GM23248 (cell line): Measurements from ENCODE around the gene XBP1. TPM values are rescaled to one million over a fixed set of nuclear protein-coding genes. Genes with fewer than 3 reads are reported as not detected.

Experiments
- DNase-seq: peaks from one replicate; pipeline ENCODE4 v3.0.0-alpha.2; 2015
- H2AFZ ChIP-seq: fragments of 200-600 bp; sonication (generic); 2 replicates; pipeline ENCODE4 v1.6.1; 2016; ENCODE audit warnings: antibody characterized with exemption
- H3F3A ChIP-seq: fragments of 200-600 bp; sonication (generic); 2 replicates; pipeline ENCODE4 v1.6.1; 2016; ENCODE audit warnings: mild to moderate bottlenecking, antibody characterized with exemption, mixed run types; ENCODE audit not compliant: insufficient read depth
- H3K27ac ChIP-seq: fragments of 200-600 bp; sonication (generic); 2 replicates; pipeline ENCODE4 v1.5.1; 2016; ENCODE audit warnings: mild to moderate bottlenecking
- H3K27me3 ChIP-seq: fragments of 200-600 bp; sonication (generic); replicated peaks from 2 replicates; pipeline ENCODE4 v1.6.1; 2016; ENCODE audit warnings: mild to moderate bottlenecking; ENCODE audit not compliant: insufficient read depth
- H3K36me3 ChIP-seq: fragments of 200-600 bp; sonication (generic); 2 replicates; pipeline ENCODE4 v1.6.1; 2016; ENCODE audit warnings: low read depth, mild to moderate bottlenecking
- H3K4me1 ChIP-seq: fragments of 200-600 bp; sonication (generic); 2 replicates; pipeline ENCODE4 v1.6.1; 2016; ENCODE audit warnings: mild to moderate bottlenecking; ENCODE audit not compliant: insufficient read depth
- H3K4me2 ChIP-seq: fragments of 200-600 bp; sonication (generic); one replicate; pipeline ENCODE4 v1.6.1; 2016; ENCODE audit warnings: mild to moderate bottlenecking; ENCODE audit not compliant: unreplicated experiment
- H3K4me3 ChIP-seq: fragments of 200-600 bp; sonication (generic); 2 replicates; pipeline ENCODE4 v1.5.1; 2016; ENCODE audit warnings: mild to moderate bottlenecking
- H3K79me2 ChIP-seq: fragments of 200-600 bp; sonication (generic); 2 replicates; pipeline ENCODE4 v1.6.1; 2016; ENCODE audit warnings: mild to moderate bottlenecking; ENCODE audit not compliant: insufficient read depth
- H3K9ac ChIP-seq: fragments of 200-600 bp; sonication (generic); 2 replicates; pipeline ENCODE4 v1.6.1; 2016; ENCODE audit warnings: mild to moderate bottlenecking
- H3K9me2 ChIP-seq: fragments of 200-600 bp; sonication (generic); 2 replicates; pipeline ENCODE4 v1.6.1; 2016; ENCODE audit warnings: mixed run types, mild to moderate bottlenecking, moderate library complexity; ENCODE audit not compliant: insufficient read depth
- H3K9me3 ChIP-seq: fragments of 200-600 bp; sonication (generic); one replicate; pipeline ENCODE4 v1.6.1; 2017; ENCODE audit warnings: low read depth
- H4K20me1 ChIP-seq: fragments of 200-600 bp; sonication (generic); 2 replicates; pipeline ENCODE4 v1.6.0; 2016; ENCODE audit not compliant: insufficient read depth
- EZH2 ChIP-seq: fragments of 200-600 bp; sonication (generic); IDR thresholded peaks from 2 replicates; pipeline ENCODE4 v1.6.1; 2018; ENCODE audit warnings: antibody characterized with exemption, mild to moderate bottlenecking; ENCODE audit not compliant: insufficient read depth, poor library complexity, severe bottlenecking
- EZH2phosphoT487 ChIP-seq: fragments of 200-600 bp; sonication (generic); IDR thresholded peaks from 2 replicates; pipeline ENCODE4 v1.6.1; 2018; ENCODE audit warnings: antibody characterized with exemption, moderate library complexity, mild to moderate bottlenecking, low read depth; ENCODE audit not compliant: insufficient read depth
- WGBS, 2 experiments: methylation state at CpG; one replicate each; pipeline ENCODE4 v1.1.6; 2015 to 2017; ENCODE audit warnings: low lambda C conversion rate in 2 of 2, low coverage in 1 of 2; ENCODE audit errors: missing lambda C conversion rate in 2 of 2; 5-methylcytosine and 5-hydroxymethylcytosine counted together
- in situ Hi-C: fragments of 300-500 bp; cut with MboI; formaldehyde crosslinking; loops from 2 replicates; pipeline ENCODE4 v1.15.0; 2020
- polyA plus RNA-seq: library from polyadenylated mRNA; unstranded; fragments of >200 nt; fragmentation: Nextera tagmentation; extraction: Ambion mirVana; gene quantifications from 2 replicates; pipeline ENCODE4 v1.2.1, GENCODE V29; 2016
- total RNA-seq: library from RNA; depleted of rRNA; stranded (reverse); fragments of >200 nt; shearing (Covaris generic); gene quantifications from 2 replicates; pipeline ENCODE4 v1.2.3, GENCODE V29; 2014

Gene XBP1
- total and polyA plus RNA-seq, 2 experiments from 2014 or later, result 256 to 324 TPM

GRCh38 chr22:28817919-28818859, 17.8 kb upstream of the XBP1 start:
- H3K4me1 ChIP-seq, result no peaks in the 10 kb centered on the region
- no peak overlapping the region for H2AFZ ChIP-seq
- no peak overlapping the region for H3K9ac ChIP-seq
- DNase-seq, result no peak
- 91 to 96% methylated on average over 14 of the region's 14 CpGs for WGBS, 2 experiments
- no peak overlapping the region for H3K4me3 ChIP-seq
- no peak overlapping the region for H3K4me2 ChIP-seq
- in situ Hi-C loops, result no loop called here
- no peak overlapping the region for H3K27ac ChIP-seq
- H3K36me3 ChIP-seq, result no peaks in the 10 kb centered on the region
- no peak for TF ChIP-seq EZH2
- TF ChIP-seq EZH2phosphoT487, result no peak
- no peaks in the 10 kb centered on the region for H4K20me1 ChIP-seq
- no peaks in the 10 kb centered on the region for H3K79me2 ChIP-seq
- no peaks in the 10 kb centered on the region for H3F3A ChIP-seq
- no peaks in the 10 kb centered on the region for H3K9me3 ChIP-seq
- no peaks in the 10 kb centered on the region for H3K9me2 ChIP-seq
- H3K27me3 ChIP-seq, result no peaks in the 10 kb centered on the region

GRCh38 chr22:28817064-28817463, 16.7 kb upstream of the XBP1 start:
- no peak for TF ChIP-seq EZH2
- TF ChIP-seq EZH2phosphoT487, result no peak
- Histone ChIP-seq H3F3A (no peaks in the 10 kb centered on the region), H4K20me1 (no peaks in the 10 kb centered on the region), H3K4me2 (no peak overlapping the region), H3K79me2 (no peaks in the 10 kb centered on the region), H3K9me2 (no peaks in the 10 kb centered on the region), H2AFZ (no peak overlapping the region), H3K4me3 (no peak overlapping the region), H3K36me3 (no peaks in the 10 kb centered on the region), H3K27me3 (no peaks in the 10 kb centered on the region), H3K27ac (no peak overlapping the region), H3K9me3 (no peaks in the 10 kb centered on the region), H3K9ac (no peak overlapping the region), H3K4me1 (no peaks in the 10 kb centered on the region)
- DNase-seq, result no peak
- 87 to 90% methylated on average over 2 of the region's 2 CpGs for WGBS, 2 experiments
- in situ Hi-C loops, result no loop called here

GRCh38 chr22:28815729-28816128, 15.4 kb upstream of the XBP1 start:
- Histone ChIP-seq H3K9ac (no peak overlapping the region), H3F3A (no peaks in the 10 kb centered on the region), H3K9me3 (no peaks in the 10 kb centered on the region), H3K4me3 (no peak overlapping the region), H3K9me2 (no peaks in the 10 kb centered on the region), H4K20me1 (no peaks in the 10 kb centered on the region), H3K27me3 (no peaks in the 10 kb centered on the region), H3K4me1 (no peaks in the 10 kb centered on the region; the same call in 1 of the 2 replicates), H3K36me3 (no peaks in the 10 kb centered on the region), H3K79me2 (no peaks in the 10 kb centered on the region), H3K27ac (no peak overlapping the region), H3K4me2 (no peak overlapping the region), H2AFZ (no peak overlapping the region)
- no peak for DNase-seq
- 62 to 67% methylated on average over 6 of the region's 6 CpGs for WGBS, 2 experiments
- in situ Hi-C loops, result no loop called here
- TF ChIP-seq EZH2phosphoT487, result no peak

- WGBS, 2 experiments, result 71 to 73% methylated on average over 6 of the region's 6 CpGs
- Histone ChIP-seq H3K79me2 (no peaks in the 10 kb centered on the region), H3F3A (no peaks in the 10 kb centered on the region), H3K4me1 (no peaks in the 10 kb centered on the region; the same call in 1 of the 2 replicates), H3K4me3 (no peak overlapping the region), H3K27ac (no peak overlapping the region), H3K9me2 (no peaks in the 10 kb centered on the region), H4K20me1 (no peaks in the 10 kb centered on the region), H3K9ac (no peak overlapping the region), H3K27me3 (no peaks in the 10 kb centered on the region), H2AFZ (no peak overlapping the region), H3K4me2 (no peak overlapping the region), H3K36me3 (no peaks in the 10 kb centered on the region), H3K9me3 (no peaks in the 10 kb centered on the region)
- DNase-seq, result no peak
- TF ChIP-seq EZH2phosphoT487, result no peak
- TF ChIP-seq EZH2, result no peak
- in situ Hi-C loops, result no loop called here
Measured at GRCh38 chr22:28815111-28815510, 14.7 kb upstream of the XBP1 start.
